Activated CD4-positive, alpha-beta T cell treated with anti-CD3 and anti-CD28 coated beads, Interleukin-2, Interleukin-4, amounts not matched to agents 100 ng/mL and 50 ng/mL, durations not matched to agents 16 hours and 8 hours (primary cell): ENCODE measurements around the gene DEPDC5.

Source experiments
- DNase-seq: peaks from one replicate; pipeline ENCODE4 v3.0.0-alpha.2; 2020; ENCODE audit warnings: low spot score

The DEPDC5 gene

DNA sequence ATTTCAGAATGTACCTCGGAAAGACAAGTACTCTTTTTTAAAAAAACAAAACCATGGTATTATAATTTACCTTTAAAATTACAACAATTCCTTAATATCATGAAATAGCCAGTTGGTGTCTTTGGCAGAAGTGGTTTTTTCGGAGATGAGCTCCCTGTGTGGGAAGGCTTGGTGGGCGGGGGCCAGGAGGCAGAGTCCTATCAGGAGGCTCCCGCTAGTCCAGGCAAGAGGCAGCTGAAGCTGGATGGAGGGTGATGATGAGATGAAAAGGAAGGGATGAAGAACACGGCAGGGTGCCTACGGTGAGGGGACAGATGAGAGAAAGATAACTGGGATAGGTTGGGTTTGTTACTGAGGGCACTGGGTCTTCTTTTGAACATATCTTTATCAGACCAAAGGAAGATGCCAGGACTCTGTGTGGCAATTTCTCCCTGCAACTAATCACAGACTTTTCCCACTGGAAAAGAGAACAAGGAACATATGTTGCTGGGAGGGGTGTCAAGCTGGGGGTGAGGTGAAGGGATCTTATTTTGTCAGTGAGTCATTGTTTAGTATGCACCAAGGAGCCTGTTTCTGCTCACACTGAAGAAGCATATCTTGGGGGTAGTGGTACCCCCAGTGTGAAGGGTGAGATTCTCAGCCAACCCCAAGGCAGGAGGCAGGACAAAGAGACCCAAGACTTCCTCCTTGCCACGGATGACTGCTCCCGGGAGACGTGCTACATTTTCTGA, 99.0 kb downstream of the DEPDC5 start:
- no peak for DNase-seq

DNA sequence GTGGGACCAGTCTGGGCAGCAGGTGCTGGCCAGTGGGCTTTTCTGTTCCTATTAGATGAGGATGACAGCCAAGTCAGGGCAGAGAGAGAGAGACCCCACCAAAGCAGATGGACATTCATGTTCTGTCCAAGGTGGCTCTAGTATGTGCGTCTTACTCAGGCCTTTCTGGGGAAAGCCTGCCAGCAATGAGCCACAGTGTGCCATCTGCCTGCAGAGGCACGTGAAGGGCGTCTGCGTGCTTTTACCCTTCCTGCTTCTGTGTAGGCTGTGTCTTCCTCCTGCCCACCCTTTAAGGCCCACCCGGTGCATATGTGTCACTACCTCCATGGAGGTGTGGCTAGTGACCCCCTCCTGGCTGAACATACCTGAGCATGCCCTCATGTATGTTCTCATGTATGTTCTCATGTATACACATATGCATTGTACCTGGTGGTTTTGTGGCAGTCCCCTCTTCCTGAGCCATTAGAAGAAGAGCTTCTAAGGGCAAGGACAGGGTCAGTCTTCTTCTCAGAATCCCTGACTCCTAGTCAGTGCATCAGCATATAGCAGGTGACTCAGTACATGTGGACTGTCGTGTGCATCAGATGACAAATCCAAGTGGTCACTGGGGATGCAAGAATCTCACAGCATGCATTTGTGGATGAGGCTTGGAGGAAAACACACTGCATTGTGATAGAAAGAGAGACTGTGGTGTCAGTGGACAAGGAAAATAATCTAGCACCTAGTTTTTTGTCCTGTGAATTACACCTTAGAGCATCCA, 100.1 kb downstream of the DEPDC5 start:
- DNase-seq: no peak

DNA sequence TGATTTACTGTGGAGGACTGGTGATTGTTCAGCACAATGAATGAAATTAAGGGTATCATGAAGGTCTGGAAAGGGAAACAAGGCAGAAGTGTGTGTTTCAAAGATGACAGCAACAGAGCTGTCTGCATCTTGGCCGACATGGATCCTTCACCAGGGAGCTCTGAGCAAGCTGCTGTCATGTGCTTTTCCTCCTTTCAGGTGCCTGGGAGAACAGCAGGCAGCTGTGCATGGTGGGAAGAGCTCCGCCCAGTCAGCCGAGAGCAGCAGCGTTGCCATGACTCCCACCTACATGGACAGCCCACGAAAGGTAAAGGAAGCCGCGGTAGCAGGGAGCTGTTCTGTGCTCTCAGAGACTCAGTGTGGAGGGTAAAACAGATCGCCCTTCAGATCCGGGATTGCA, 103.4 kb downstream of the DEPDC5 start:
- no peak for DNase-seq

GRCh38 chr22:31861226-31861840, 107.5 kb downstream of the DEPDC5 start:
- DNase-seq: no peak

DNA sequence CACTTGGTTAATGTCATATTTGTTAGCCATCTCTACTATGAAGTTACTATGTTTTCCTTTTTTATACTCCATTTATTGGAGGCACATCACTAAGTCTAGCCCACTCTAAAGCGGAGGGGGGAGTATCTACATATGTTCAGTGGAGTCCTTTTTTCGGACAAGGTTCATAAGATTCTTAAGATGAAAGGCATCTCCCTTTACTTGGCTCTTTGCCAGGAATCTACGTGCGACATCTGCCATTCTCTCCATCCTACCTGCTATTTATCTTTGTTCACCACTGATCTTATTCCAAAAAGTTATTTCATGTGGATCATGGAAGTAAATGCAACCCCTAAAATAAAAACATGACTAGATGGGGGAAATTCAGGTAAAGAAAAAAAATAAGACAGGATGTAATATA, 113.1 kb downstream of the DEPDC5 start:
- no peak for DNase-seq

DNA sequence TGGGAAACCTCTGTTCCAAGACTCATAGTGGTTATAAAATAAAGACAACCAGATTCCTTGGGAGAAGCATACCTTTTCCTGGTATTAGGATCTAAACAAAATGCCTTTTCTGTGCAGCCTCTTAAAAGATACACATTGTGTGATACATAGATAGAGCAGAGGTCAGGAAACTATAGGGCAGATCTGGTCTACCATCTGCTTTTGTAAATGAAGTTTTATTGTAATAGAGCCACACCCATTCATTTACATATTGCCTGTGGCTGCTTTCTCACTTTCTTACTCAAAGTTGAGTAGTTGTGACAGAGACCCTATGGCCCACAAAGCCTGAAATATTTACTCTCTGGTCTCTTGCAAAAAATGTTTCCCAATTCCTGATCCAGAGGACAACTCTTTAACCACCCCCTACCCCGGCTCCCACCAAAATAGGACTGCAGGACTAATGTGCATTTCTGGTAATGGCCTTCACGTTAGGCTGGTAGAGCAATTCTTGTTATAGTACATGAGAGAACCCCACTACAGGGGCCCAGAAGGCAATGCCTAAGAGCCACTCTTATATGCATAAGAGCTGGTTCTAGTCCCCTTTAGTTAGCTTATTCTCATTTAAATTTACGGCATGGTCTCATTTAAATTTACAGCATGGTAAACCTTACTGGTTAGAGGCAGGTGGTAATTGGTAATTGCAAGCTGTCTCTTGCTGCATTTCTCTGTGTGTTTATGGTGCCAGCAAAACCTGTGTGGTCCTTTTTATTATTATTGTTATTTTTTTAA, 113.8 kb downstream of the DEPDC5 start:
- no peak for DNase-seq

DNA sequence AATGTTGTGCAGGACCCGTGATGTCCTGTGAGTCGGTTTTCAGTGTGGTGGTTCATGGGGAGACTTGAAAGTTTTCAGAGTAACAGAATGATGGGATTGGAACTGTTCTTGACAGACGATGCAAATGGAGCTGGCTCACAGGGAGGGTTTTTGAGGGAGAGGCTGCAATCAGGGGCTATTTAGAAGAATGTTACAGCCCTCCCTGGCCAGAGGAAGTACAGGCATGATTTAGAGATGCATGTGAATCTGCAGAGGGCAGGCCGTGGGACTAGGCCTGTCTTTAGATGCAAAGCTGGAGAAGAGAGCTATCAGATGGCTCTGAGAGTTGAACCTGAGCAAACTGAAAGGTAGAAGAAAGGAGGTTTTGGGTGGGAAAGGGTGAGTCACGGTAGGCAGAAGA, 115.9 kb downstream of the DEPDC5 start:
- no peak for DNase-seq

DNA sequence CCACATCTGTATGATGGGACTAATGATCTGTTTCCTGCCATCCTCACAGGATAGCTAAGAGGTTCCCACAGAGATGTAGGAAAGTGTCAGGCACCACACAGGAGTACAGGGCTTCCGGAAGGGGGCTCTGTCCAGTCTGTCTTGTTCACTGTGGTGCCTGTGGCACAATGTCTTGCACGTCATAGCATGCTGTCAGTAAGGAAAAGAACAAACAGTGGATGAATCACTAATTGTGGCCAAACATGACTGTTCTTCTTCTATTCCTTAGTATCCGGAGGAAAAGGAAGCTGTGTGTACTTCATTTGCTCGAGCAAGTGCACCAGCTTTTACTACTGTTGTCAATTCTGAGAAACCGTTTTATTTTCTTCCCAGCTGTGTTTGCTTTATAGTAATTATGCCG, 117.1 kb downstream of the DEPDC5 start:
- no peak for DNase-seq

- no peak for DNase-seq
Measured at GRCh38 chr22:31871480-31871879, 117.7 kb downstream of the DEPDC5 start.

- no peak for DNase-seq
Measured at GRCh38 chr22:31872209-31872608, 118.4 kb downstream of the DEPDC5 start.

DNA sequence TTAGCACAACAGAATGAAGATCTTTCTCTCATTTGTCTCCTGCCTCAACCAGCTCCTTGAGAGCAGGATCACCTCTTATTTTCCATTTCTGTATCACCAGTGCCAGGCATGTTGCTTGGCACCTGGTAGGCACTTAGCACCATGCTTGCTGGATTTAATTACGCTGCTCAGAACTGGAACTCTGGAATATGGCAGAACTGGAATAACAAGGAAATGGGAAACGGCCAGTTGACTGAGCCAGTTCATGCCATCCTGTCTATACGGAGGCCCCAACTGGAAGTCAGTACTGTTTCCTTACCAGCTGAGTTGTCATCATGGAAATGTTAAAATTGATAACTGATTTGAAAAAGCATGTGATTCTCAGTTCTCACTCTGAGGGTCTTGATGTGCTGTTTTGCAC, 121.0 kb downstream of the DEPDC5 start:
- no peak for DNase-seq

- DNase-seq: no peak
Measured at GRCh38 chr22:31876156-31876920, 122.5 kb downstream of the DEPDC5 start.

DNA sequence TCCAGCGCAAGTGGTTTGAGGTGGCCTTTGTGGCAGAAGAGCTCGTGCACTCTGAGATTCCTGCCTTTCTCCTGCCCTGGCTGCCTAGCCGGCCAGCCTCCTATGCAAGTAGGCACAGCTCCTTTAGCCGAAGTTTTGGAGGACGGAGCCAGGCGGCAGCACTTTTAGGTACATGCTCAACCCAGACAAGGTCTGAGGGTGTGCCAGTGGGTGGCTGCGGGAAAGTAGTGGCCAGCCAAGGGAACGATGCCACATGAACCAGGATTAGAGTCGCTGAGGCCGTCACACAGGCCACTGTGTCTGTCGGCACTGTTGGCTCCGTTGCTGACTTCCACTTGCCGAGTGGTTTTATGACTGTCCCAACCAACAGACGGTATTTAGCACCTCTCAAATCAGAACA, 125.8 kb downstream of the DEPDC5 start:
- DNase-seq: no peak

DNA sequence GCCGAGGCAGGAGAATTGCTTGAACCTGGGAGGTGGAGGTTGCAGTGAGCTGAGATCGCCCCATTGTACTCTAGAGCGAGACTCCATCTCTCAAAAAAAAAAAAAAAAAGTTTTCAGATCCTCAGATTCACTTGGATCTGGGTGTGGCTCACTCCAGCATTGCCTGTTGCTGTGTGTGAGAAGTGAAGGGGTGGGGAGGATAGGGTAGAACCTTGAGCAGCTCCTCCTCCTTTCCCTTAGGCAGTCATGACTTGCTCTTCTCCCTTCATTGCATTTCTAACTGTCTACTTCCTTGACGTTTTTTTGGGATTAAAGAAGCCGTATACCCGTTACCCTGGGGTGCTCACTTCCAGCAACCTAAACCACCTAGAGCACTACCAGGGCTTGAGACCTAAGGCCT, 127.4 kb downstream of the DEPDC5 start:
- no peak for DNase-seq

DNA sequence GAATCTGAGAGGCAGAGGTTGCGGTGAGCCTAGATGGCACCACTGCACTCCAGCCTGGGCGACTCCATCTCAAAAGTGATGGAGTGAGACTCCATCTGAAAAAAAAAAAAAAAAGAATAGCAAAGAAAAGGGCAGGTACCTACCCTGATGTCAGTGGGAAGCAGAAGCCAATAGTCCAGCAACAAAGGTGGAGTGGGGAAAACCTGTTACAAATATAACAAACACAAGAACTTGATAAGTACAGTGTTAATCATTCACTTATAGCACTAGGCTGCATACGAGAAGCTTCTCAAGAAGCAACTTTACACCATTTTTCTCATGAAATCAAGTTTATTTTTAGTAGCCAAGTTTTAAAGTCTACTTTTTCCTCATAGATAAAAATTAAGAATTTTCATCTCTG, 128.0 kb downstream of the DEPDC5 start:
- no peak for DNase-seq

DNA sequence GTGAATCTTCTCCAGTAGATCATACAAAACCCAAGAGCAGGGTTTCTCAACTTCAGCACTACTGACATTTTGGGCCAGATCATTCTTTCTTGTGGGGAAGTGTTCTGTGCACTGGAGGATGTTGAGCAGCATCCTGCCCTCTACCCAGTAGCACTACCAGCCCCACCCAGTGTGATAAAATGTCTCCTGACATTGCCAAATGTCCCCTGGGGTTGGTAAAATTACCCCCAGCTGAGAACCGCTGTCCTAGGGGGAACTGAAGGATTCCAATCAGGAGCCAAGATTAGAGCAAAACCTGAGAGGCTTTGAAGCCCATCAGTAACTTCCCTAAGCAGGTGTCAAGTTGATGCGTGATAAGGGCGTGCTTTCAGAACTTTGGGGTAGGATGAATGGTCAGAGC, 129.2 kb downstream of the DEPDC5 start:
- DNase-seq: no peak

- no peak for DNase-seq
Measured at GRCh38 chr22:31883989-31884388, 130.2 kb downstream of the DEPDC5 start.

DNA sequence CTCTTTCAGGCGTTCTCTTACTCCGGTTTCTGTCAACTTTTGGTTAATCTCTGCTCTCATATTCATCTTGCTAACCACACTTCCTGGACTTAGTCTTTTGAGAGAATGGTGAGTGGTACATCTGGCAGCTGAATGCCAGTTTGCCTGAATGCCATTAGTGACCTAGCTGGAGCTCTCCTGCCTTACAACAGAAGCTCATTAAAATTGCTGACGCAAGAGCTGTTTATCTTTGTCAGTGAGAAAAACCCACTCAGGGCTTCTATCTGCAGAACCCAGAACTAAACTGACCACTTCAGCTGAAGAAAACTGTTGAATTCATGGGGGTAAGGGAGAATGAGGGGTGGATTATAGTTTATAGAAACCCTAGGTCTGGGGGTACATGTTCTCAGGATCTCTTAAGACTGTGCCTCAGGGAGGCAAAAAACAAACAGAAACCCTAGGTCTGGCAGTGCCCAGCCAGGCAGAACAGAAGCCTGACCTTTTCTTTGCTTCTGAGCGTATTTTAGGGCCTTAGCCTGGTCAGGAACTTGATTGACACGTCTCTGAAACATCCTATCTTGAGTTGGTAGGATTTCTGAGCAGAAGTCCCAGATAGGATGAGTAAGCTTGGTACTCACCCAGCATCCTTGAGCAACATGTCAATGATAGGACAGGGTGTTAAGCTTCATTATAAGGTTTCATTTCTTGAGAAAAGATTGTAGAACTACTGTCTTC, 137.7 kb downstream of the DEPDC5 start:
- DNase-seq: peak; percentile 12

- DNase-seq: no peak
Measured at GRCh38 chr22:31892080-31892433, 138.2 kb downstream of the DEPDC5 start.

DNA sequence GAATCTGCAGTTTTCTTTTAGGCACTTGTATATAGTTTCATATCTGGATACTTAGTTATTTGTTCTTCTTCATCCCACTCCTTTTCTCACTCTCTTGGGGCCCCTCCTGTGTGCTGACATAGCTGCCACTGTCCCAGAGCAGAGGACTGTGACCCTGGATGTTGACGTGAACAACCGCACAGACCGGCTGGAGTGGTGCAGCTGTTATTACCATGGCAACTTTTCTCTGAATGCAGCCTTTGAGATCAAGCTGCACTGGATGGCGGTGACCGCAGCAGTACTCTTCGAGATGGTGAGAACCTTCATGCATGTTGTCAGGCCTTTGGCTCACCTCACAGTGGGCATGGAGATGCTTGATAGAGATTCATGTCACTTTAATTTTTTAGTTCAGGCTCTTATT, 139.6 kb downstream of the DEPDC5 start:
- no peak for DNase-seq

GRCh38 chr22:31895411-31896123, 141.7 kb downstream of the DEPDC5 start:
- no peak for DNase-seq
